GM10266 (cell line): ENCODE measurements around the gene RNASE4.

ENCODE experiments used
- DNase-seq: peaks from one replicate; pipeline ENCODE4 v3.0.0; 2012; ENCODE audit errors: extremely low spot score
- CTCF ChIP-seq: IDR thresholded peaks from 2 replicates; pipeline ENCODE4 v1.5.1; 2012; ENCODE audit warnings: mild to moderate bottlenecking, low read depth; ENCODE audit not compliant: control insufficient read depth, insufficient read depth; ENCODE audit errors: missing control alignments

RNASE4 gene

GRCh38 chr14:20655851-20656250 is 28.5 kb upstream of the RNASE4 start:
- TF ChIP-seq CTCF: no peak

GRCh38 chr14:20656274-20656673 is 28.1 kb upstream of the RNASE4 start:
- TF ChIP-seq CTCF: no peak
- no peak for DNase-seq

More at GRCh38 chr14:20655851-20656250, 28.5 kb upstream of the RNASE4 start:
- no peak for DNase-seq

DNA sequence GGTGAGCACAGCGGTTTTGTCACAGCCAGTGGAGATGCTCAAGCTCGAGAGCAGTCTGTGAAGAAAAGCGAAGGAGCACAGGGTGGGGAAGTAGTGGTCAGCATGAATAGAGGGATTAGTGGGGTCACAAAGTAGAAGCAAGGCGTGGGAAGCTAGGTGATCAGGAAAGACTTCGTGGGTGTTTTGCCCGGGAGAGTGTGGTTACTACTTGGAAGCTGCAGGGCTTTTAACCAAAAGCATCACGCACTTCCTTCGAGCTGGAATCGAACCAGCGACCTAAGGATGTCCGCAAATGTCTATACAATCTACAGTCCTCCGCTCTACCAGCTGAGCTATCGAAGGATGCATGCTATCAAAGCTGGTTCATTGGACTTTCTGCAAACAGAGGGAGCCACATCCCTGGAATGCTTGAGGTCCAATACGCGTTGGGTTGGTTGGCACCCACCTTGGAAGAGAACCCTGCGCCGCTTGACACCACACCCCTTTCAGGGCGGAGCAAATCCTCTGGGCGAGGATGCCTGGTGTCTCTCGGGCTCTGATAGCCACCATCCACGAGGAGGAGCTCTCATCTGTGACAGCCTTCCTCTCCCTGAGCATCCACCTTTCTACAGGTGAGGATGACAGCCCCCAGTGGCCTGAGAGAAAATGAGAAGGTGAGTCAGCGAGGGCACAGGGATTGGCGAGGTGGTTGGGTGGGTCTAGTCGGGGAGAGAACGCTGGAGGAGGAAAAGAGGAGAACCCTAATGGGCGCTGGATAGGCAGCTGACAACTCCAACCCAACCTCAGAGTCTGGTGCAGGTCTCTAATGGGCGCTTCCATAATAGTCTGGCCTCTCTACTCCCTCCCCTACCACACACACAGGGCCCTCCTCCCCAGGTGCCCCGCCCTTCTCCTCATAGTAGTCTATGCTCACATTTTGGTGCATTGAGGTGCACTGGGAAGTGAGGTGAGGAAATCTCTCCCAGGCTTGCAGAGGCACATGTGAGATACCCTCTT is 26.8 kb upstream of the RNASE4 start:
- no peak for DNase-seq
- TF ChIP-seq CTCF: peak; percentile 24

GRCh38 chr14:20658246-20658645 is 26.1 kb upstream of the RNASE4 start:
- no peak for TF ChIP-seq CTCF
- DNase-seq: no peak

GRCh38 chr14:20659336-20659735 is 25.0 kb upstream of the RNASE4 start:
- no peak for TF ChIP-seq CTCF
- DNase-seq: no peak

DNA sequence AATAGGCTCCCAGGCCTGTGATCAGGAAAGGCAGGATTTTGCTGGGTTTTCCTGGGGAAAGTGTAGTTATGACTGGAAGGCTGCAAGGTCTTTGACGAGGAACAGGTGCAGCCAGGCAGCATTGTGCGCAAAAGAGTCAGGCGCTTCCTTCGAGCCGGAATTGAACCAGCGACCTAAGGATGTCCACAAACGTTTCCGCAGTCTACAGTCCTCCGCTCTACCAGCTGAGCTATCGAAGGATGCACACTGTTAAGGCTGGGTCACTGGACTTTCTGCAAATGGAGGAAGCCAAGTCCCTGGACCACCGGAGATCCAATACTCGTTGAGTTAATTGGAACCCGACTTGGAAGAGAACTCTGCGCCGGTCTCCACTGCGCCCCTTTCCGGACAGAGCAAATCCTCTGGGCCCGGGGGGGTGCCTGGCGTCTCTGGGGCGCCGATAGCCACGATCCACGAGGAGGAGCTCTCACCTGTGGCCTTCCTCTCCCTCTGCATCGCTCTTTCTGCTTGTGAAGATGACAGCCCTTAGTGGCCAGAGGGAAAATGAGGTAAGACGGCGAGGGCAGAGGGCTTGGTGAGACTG is 24.5 kb upstream of the RNASE4 start:
- no peak for DNase-seq
- no peak for TF ChIP-seq CTCF

DNA sequence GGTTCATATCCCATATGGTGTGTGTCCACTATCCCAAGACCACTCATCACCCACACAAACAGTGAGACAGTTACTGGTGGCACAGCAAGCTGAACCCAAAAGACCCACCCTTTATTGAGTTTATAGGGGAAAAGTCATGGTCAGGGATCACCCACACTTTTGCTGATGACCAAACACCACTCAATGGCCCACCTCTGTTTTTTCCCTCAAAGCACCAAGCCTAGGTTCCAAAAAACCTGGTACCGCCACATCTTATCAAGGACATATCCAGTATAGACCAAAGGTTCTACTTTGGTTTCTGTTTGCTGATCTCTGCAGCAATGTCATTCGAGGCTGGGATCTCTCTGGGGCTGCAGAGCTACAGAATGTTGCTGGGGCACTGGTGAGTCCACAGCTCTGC is 23.2 kb upstream of the RNASE4 start:
- TF ChIP-seq CTCF: no peak
- DNase-seq: no peak
